ENCODE results near the gene ATP10A. TPM values are rescaled to one million over a fixed set of nuclear protein-coding genes. Genes with fewer than 3 reads are reported as not detected.

Gene ATP10A
- total RNA-seq, 1 experiment from 2014 or later = 0.02 TPM

DNA sequence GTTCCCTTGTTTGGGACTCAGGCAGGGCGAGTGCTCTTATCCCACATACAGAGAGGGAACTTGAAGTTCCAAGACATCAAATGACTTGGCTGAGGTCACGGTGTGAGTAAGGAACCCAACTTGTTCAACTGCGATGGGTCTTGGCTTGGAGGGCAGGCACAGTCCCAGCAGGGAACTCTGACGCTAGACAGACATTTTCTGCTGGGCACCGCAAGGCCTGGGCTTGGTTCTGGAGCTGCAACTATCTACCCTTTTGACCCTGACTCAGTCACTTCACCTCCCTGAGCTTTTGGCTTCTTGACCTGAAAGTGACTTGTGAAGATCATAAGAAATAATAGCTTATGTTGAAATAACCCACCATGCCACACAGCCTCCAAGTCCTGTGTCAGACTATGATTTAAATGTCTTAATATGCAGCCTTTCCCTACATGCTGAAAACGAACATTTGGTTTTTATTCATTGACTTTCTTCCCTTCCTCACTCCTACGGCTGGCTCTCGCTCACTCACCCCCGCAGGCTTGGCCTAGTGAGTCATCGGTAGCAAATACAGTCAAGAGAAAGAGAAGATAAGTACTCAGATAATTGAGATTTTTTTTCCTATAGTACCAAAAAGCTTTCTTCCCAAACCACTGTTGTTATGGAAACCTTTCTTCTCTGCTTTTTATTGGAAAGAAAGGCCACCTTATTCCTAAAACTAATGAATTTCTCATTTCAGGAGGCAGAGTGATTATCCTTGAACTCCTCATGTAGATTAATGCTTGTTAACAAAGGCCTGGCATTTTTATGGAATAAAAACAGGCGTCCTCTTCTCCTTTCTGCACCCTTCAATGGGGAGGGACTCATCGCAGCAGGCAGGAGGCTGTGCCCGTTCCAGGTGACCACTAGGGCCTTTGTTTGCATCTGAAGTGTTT is 178.4 kb downstream of the ATP10A start:
- H3K4me2 ChIP-seq (ENCODE audit: low read length) = no peak overlapping the region
- no peak overlapping the region for H3K27ac ChIP-seq (ENCODE audit: low read depth, low read length)
- ChIA-PET POLR2A (no interaction called here), RAD21 (ENCODE audit: low non-redundant PET in 1 of 2, low total read pairs in 2 of 2, uncharacterized antibody in 2 of 2, unreplicated experiment in 2 of 2) (no interaction called here), CTCF (no interaction called here)
- no peak for DNase-seq (ENCODE audit: low read depth, low spot score)
- no peaks in the 10 kb centered on the region for H3K4me1 ChIP-seq (ENCODE audit: control insufficient read depth in 1 of 2, insufficient read depth in 2 of 2, low read length in 2 of 2)
- H3K9me2 ChIP-seq (ENCODE audit: insufficient read depth) = no peaks in the 10 kb centered on the region
- H3K79me2 ChIP-seq (ENCODE audit: insufficient read depth, low read length) = no peaks in the 10 kb centered on the region
- no peak for TF ChIP-seq JUND (IDR thresholded peaks at IDR 0.05)
- TF ChIP-seq EZH2 (IDR thresholded peaks at IDR 0.05) = no peak
- TF ChIP-seq, protein P1, sequence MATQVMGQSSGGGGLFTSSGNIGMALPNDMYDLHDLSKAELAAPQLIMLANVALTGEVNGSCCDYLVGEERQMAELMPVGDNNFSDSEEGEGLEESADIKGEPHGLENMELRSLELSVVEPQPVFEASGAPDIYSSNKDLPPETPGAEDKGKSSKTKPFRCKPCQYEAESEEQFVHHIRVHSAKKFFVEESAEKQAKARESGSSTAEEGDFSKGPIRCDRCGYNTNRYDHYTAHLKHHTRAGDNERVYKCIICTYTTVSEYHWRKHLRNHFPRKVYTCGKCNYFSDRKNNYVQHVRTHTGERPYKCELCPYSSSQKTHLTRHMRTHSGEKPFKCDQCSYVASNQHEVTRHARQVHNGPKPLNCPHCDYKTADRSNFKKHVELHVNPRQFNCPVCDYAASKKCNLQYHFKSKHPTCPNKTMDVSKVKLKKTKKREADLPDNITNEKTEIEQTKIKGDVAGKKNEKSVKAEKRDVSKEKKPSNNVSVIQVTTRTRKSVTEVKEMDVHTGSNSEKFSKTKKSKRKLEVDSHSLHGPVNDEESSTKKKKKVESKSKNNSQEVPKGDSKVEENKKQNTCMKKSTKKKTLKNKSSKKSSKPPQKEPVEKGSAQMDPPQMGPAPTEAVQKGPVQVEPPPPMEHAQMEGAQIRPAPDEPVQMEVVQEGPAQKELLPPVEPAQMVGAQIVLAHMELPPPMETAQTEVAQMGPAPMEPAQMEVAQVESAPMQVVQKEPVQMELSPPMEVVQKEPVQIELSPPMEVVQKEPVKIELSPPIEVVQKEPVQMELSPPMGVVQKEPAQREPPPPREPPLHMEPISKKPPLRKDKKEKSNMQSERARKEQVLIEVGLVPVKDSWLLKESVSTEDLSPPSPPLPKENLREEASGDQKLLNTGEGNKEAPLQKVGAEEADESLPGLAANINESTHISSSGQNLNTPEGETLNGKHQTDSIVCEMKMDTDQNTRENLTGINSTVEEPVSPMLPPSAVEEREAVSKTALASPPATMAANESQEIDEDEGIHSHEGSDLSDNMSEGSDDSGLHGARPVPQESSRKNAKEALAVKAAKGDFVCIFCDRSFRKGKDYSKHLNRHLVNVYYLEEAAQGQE (IDR thresholded peaks at IDR 0.05; ENCODE audit: low read depth) = no peak
- TF ChIP-seq, protein P2, sequence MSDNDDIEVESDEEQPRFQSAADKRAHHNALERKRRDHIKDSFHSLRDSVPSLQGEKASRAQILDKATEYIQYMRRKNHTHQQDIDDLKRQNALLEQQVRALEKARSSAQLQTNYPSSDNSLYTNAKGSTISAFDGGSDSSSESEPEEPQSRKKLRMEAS (IDR thresholded peaks at IDR 0.05) = no peak
- TF ChIP-seq ZNF274 (IDR thresholded peaks at IDR 0.05; ENCODE audit: low read depth, low read length) = no peak
- no peak for TF ChIP-seq TCF7L2 (IDR thresholded peaks at IDR 0.05; ENCODE audit: borderline replicate concordance, extremely low read depth, insufficient read depth, insufficient read length)
- TF ChIP-seq, protein P3, sequence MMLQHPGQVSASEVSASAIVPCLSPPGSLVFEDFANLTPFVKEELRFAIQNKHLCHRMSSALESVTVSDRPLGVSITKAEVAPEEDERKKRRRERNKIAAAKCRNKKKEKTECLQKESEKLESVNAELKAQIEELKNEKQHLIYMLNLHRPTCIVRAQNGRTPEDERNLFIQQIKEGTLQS (IDR thresholded peaks at IDR 0.05) = no peak
- TF ChIP-seq, protein P4, sequence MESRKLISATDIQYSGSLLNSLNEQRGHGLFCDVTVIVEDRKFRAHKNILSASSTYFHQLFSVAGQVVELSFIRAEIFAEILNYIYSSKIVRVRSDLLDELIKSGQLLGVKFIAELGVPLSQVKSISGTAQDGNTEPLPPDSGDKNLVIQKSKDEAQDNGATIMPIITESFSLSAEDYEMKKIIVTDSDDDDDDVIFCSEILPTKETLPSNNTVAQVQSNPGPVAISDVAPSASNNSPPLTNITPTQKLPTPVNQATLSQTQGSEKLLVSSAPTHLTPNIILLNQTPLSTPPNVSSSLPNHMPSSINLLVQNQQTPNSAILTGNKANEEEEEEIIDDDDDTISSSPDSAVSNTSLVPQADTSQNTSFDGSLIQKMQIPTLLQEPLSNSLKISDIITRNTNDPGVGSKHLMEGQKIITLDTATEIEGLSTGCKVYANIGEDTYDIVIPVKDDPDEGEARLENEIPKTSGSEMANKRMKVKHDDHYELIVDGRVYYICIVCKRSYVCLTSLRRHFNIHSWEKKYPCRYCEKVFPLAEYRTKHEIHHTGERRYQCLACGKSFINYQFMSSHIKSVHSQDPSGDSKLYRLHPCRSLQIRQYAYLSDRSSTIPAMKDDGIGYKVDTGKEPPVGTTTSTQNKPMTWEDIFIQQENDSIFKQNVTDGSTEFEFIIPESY (IDR thresholded peaks at IDR 0.05; ENCODE audit: extremely low read depth, insufficient replicate concordance, low read length) = no peak
- no peak for TF ChIP-seq ZFX (IDR thresholded peaks at IDR 0.05)
- TF ChIP-seq FOSL1 (IDR thresholded peaks at IDR 0.05; ENCODE audit: low read depth) = no peak
- TF ChIP-seq, protein P5, sequence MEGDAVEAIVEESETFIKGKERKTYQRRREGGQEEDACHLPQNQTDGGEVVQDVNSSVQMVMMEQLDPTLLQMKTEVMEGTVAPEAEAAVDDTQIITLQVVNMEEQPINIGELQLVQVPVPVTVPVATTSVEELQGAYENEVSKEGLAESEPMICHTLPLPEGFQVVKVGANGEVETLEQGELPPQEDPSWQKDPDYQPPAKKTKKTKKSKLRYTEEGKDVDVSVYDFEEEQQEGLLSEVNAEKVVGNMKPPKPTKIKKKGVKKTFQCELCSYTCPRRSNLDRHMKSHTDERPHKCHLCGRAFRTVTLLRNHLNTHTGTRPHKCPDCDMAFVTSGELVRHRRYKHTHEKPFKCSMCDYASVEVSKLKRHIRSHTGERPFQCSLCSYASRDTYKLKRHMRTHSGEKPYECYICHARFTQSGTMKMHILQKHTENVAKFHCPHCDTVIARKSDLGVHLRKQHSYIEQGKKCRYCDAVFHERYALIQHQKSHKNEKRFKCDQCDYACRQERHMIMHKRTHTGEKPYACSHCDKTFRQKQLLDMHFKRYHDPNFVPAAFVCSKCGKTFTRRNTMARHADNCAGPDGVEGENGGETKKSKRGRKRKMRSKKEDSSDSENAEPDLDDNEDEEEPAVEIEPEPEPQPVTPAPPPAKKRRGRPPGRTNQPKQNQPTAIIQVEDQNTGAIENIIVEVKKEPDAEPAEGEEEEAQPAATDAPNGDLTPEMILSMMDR (IDR thresholded peaks at IDR 0.05 in 2 of 3, conservative IDR thresholded peaks at IDR 0.05 in 1 of 3; ENCODE audit: borderline replicate concordance in 1 of 3, insufficient read depth in 1 of 3, low read depth in 2 of 3, low read length in 2 of 3) = no peak
- TF ChIP-seq SRF (IDR thresholded peaks at IDR 0.05; ENCODE audit: low read depth) = no peak
- TF ChIP-seq POLR2A (IDR thresholded peaks at IDR 0.05; ENCODE audit: borderline replicate concordance, extremely low read depth, insufficient read depth, insufficient read length) = no peak
- TF ChIP-seq CBX3 (IDR thresholded peaks at IDR 0.05; ENCODE audit: low read depth) = no peak
- H3K9ac ChIP-seq (ENCODE audit: low read length) = no peak overlapping the region
- peaks cover 0 to 29% of the 10 kb centered on the region in 2 experiments; a peak in 2 of 4 replicates for H3K9me3 ChIP-seq (ENCODE audit: control insufficient read depth in 1 of 2, insufficient read depth in 1 of 2, low read depth in 1 of 2, low read length in 2 of 2)
- no peak overlapping the region for H2AFZ ChIP-seq (ENCODE audit: low read depth, low read length, poor library complexity, severe bottlenecking)
- intact Hi-C loops (cut with micrococcal nuclease) = no loop called here
- no peak overlapping the region for H3K4me3 ChIP-seq (replicated peaks in 1 of 2; ENCODE audit: low read depth in 1 of 2, low read length in 2 of 2)
- H3K27me3 ChIP-seq (ENCODE audit: insufficient read depth, low read length) = no peaks in the 10 kb centered on the region
- ATAC-seq = no peak
- no peaks in the 10 kb centered on the region for H4K20me1 ChIP-seq (ENCODE audit: insufficient read depth)
- no TSS peak for BruUV-seq (replicated peaks)
- H3K36me3 ChIP-seq (ENCODE audit: control insufficient read depth in 1 of 2, insufficient read depth in 2 of 2, low read length in 2 of 2) = no peaks in the 10 kb centered on the region
